DND-41 (cell line): Measurements from ENCODE around the gene CUL3.

Source experiments
- ATAC-seq: fragments of 200-7000 bp; cut with Tn5 transposase; 3 replicates; pipeline ENCODE4 v1.9.1; 2021; ENCODE audit warnings: low read depth; ENCODE audit not compliant: insufficient read depth
- DNase-seq: peaks from one replicate; pipeline ENCODE4 v3.0.0-alpha.2; 2020
- H2AFZ ChIP-seq: 2 replicates; pipeline ENCODE4 v1.6.0; 2012; ENCODE audit warnings: low read depth, low read length
- H3K27ac ChIP-seq: 2 replicates; pipeline ENCODE4 v1.5.1; 2012; ENCODE audit warnings: low read length, inconsistent platforms
- H3K27me3 ChIP-seq: fragments of 200-600 bp; sonication (generic); 2 replicates; pipeline ENCODE4 v1.6.0; 2012; ENCODE audit warnings: low read length, mild to moderate bottlenecking, inconsistent platforms; ENCODE audit not compliant: insufficient read depth, poor library complexity
- H3K36me3 ChIP-seq: 2 replicates; pipeline ENCODE4 v1.5.1; 2012; ENCODE audit warnings: low read length, inconsistent platforms; ENCODE audit not compliant: insufficient read depth
- H3K4me1 ChIP-seq: 2 replicates; pipeline ENCODE4 v1.5.1; 2012; ENCODE audit warnings: mild to moderate bottlenecking, low read length; ENCODE audit not compliant: insufficient read depth
- H3K4me2 ChIP-seq: 2 replicates; pipeline ENCODE4 v1.6.0; 2012; ENCODE audit warnings: mild to moderate bottlenecking, moderate library complexity, low read length, inconsistent platforms; ENCODE audit not compliant: insufficient read depth
- H3K4me3 ChIP-seq, 2 experiments: fragments of 200-600 bp in 1 of 2; shearing (Covaris generic) in 1 of 2; 2 replicates each; pipeline ENCODE4 v1.5.1; 2012 to 2016; ENCODE audit warnings: inconsistent platforms in 2 of 2, low read length in 2 of 2, mild to moderate bottlenecking in 2 of 2, low read depth in 1 of 2, moderate library complexity in 1 of 2
- H3K79me2 ChIP-seq: 2 replicates; pipeline ENCODE4 v1.6.0; 2012; ENCODE audit warnings: low read length, inconsistent platforms; ENCODE audit not compliant: insufficient read depth
- H3K9ac ChIP-seq: 2 replicates; pipeline ENCODE4 v1.6.0; 2012; ENCODE audit warnings: low read depth, mild to moderate bottlenecking, inconsistent platforms, low read length, moderate library complexity
- H3K9me3 ChIP-seq: 2 replicates; pipeline ENCODE4 v1.5.1; 2012; ENCODE audit warnings: low read length, moderate library complexity, mild to moderate bottlenecking, inconsistent platforms; ENCODE audit not compliant: insufficient read depth, severe bottlenecking
- H4K20me1 ChIP-seq: 2 replicates; pipeline ENCODE4 v1.6.0; 2012; ENCODE audit warnings: low read length; ENCODE audit not compliant: insufficient read depth
- EZH2 ChIP-seq: IDR thresholded peaks from 3 replicates; pipeline ENCODE4 v1.6.1; 2012; ENCODE audit warnings: borderline replicate concordance, low read depth, mild to moderate bottlenecking, moderate library complexity, low read length, inconsistent platforms; ENCODE audit not compliant: severe bottlenecking
- TF ChIP-seq, protein P1 (sequence below): IDR thresholded peaks from 2 replicates; pipeline ENCODE4 v1.5.1; 2012; ENCODE audit warnings: borderline replicate concordance, low read length, moderate library complexity, mild to moderate bottlenecking; ENCODE audit not compliant: poor library complexity, severe bottlenecking; ENCODE audit errors: extremely low read depth

Gene CUL3

DNA sequence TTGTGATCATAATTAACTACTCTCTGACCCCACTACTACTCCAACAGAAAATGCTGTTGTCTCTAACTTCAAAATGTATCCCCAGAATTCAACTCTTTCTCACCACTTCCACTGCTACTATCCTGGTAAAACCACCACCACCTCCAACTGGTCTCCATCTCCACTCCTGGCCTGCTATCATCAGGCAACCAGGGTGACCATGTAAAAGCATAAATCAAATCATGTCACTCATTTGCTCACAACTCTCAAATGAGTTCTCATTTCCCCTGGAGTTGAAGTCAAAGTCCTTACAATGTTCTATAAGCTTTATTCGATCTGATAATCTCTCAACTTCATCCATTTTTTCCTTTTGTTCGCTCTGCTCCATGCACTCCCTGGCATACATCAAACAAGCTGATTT, 24.6 kb downstream of the CUL3 start:
- Histone ChIP-seq H2AFZ (no peak overlapping the region), H3K9me3 (no peaks in the 10 kb centered on the region), H3K36me3 (peaks cover 24% of the 10 kb centered on the region), H3K9ac (no peak overlapping the region), H3K27ac (no peak overlapping the region), H3K4me2 (no peak overlapping the region), H3K4me1 (no peaks in the 10 kb centered on the region), H3K79me2 (peaks cover 100% of the 10 kb centered on the region), H4K20me1 (peaks cover 77% of the 10 kb centered on the region), H3K4me3 (no peak overlapping the region), H3K27me3 (no peaks in the 10 kb centered on the region)
- no peak for ATAC-seq
- no peak for DNase-seq
- no peak for TF ChIP-seq EZH2
- TF ChIP-seq, protein P1, sequence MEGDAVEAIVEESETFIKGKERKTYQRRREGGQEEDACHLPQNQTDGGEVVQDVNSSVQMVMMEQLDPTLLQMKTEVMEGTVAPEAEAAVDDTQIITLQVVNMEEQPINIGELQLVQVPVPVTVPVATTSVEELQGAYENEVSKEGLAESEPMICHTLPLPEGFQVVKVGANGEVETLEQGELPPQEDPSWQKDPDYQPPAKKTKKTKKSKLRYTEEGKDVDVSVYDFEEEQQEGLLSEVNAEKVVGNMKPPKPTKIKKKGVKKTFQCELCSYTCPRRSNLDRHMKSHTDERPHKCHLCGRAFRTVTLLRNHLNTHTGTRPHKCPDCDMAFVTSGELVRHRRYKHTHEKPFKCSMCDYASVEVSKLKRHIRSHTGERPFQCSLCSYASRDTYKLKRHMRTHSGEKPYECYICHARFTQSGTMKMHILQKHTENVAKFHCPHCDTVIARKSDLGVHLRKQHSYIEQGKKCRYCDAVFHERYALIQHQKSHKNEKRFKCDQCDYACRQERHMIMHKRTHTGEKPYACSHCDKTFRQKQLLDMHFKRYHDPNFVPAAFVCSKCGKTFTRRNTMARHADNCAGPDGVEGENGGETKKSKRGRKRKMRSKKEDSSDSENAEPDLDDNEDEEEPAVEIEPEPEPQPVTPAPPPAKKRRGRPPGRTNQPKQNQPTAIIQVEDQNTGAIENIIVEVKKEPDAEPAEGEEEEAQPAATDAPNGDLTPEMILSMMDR: no peak

DNA sequence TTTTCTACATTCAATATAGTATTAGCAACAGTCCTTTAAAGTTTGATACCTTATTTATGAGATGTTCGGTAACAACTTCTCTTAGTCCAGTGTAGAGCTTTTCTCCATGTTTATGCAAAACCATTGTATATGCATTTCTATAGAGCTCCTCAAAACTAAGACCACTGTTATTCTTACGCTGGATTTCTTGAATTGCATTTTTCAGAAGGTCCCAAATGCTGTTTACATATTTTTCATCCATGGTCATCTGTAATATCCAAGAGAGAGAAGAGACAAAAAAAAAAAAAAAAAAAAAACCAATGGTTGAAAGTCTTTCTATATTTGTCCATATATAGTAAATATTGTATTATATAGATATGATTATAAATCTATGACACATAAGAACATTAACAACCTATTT, 27.6 kb downstream of the CUL3 start:
- DNase-seq (no peak), ATAC-seq (no peak)
- no peak overlapping the region for H3K27ac ChIP-seq
- H4K20me1 ChIP-seq: peaks cover 62% of the 10 kb centered on the region
- H3K36me3 ChIP-seq: peaks cover 42% of the 10 kb centered on the region
- no peak overlapping the region for H3K4me3 ChIP-seq
- H3K27me3 ChIP-seq: no peaks in the 10 kb centered on the region
- no peaks in the 10 kb centered on the region for H3K9me3 ChIP-seq
- no peak overlapping the region for H3K4me2 ChIP-seq
- H2AFZ ChIP-seq: no peak overlapping the region
- no peak overlapping the region for H3K9ac ChIP-seq
- peaks cover 100% of the 10 kb centered on the region for H3K79me2 ChIP-seq
- no peaks in the 10 kb centered on the region for H3K4me1 ChIP-seq
- TF ChIP-seq, protein P1: no peak
- no peak for TF ChIP-seq EZH2

DNA sequence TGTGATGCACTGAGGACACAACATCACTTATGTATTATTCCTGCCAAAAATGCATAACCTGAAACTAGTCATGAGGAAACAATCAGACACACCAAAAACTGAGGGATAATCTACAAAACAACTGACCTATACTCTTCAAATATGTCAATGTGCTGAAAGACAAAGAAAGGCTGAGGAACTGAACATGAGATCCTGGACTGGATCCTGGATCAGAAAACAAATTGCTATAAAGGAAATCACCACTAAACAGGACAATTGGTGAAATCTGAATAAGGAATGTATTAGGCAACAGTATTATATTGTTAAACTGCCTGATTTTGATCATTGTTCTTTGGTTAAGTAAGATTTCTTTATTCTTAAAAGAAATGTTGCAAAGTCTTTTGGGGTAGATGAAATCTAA, 28.8 kb downstream of the CUL3 start:
- DNase-seq: no peak
- Histone ChIP-seq H4K20me1 (peaks cover 55% of the 10 kb centered on the region), H3K4me3 (no peak overlapping the region), H3K27ac (no peak overlapping the region), H3K36me3 (peaks cover 48% of the 10 kb centered on the region), H3K27me3 (no peaks in the 10 kb centered on the region), H3K9ac (no peak overlapping the region), H2AFZ (no peak overlapping the region), H3K4me1 (no peaks in the 10 kb centered on the region), H3K4me2 (no peak overlapping the region), H3K9me3 (no peaks in the 10 kb centered on the region), H3K79me2 (peaks cover 100% of the 10 kb centered on the region)
- no peak for ATAC-seq
- TF ChIP-seq, protein P1: no peak
- TF ChIP-seq EZH2: no peak

DNA sequence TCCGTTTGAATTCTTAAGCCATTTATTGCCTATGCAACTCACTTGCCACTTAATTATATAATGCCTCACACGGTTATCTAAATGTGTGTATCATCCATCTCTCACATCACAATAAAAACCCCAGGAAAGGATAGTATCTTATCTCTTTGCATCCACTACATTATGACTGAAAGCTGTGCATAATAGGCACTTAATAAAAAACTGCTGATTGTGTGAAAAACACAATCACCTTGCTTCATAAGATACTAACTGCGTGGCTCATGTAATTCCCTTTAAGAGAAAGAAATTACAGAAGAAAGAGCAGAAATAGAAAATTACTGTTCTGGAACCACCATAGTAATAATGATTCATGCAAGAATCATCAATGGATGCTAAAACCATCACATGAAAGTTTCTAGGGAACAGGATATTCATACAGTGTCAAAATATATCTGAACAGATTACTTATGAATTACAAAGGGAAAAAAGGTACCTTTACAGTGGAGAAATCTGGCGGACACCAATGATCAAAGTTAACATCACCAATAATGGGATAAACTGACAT, 29.3 kb downstream of the CUL3 start:
- peaks cover 97% of the 10 kb centered on the region for H3K79me2 ChIP-seq
- no peak for ATAC-seq
- peaks cover 51% of the 10 kb centered on the region for H4K20me1 ChIP-seq

More for the DNA sequence above, 29.3 kb downstream of the CUL3 start:
- Histone ChIP-seq H3K36me3 (peaks cover 49% of the 10 kb centered on the region), H3K9ac (no peak overlapping the region), H2AFZ (no peak overlapping the region), H3K4me1 (no peaks in the 10 kb centered on the region), H3K4me2 (no peak overlapping the region), H3K27ac (no peak overlapping the region), H3K4me3 (no peak overlapping the region), H3K27me3 (no peaks in the 10 kb centered on the region), H3K9me3 (no peaks in the 10 kb centered on the region)
- no peak for DNase-seq
- TF ChIP-seq, protein P1: no peak
- no peak for TF ChIP-seq EZH2
